H9 (cell line): ENCODE results near the gene ASTN2. TPM values are rescaled to one million over a fixed set of nuclear protein-coding genes. Genes with fewer than 3 reads are reported as not detected.

ENCODE experiments used
- DNase-seq: peaks from one replicate; pipeline ENCODE4 v3.0.0-alpha.2; 2017
- H2AFZ ChIP-seq: one replicate; pipeline ENCODE4 v1.6.1; 2013; ENCODE audit warnings: mild to moderate bottlenecking, low read length, control low read depth, moderate library complexity
- H2AK5ac ChIP-seq: 2 replicates; pipeline ENCODE4 v1.6.1; 2013; ENCODE audit warnings: low read length, control low read depth, mixed read lengths; ENCODE audit not compliant: insufficient read length
- H2BK120ac ChIP-seq: one replicate; pipeline ENCODE4 v1.6.1; 2013; ENCODE audit warnings: low read depth, mild to moderate bottlenecking, low read length, control low read depth, inconsistent platforms; ENCODE audit not compliant: poor library complexity, severe bottlenecking
- H2BK12ac ChIP-seq: 2 replicates; pipeline ENCODE4 v1.6.1; 2013; ENCODE audit warnings: low read length, control low read depth, mixed read lengths, low read depth; ENCODE audit not compliant: insufficient read length
- H2BK15ac ChIP-seq: 2 replicates; pipeline ENCODE4 v1.6.1; 2013; ENCODE audit warnings: low read depth, low read length, control low read depth
- H2BK20ac ChIP-seq: one replicate; pipeline ENCODE4 v1.6.1; 2013; ENCODE audit warnings: low read depth, mild to moderate bottlenecking, low read length, control low read depth, inconsistent platforms; ENCODE audit not compliant: poor library complexity, severe bottlenecking
- H2BK5ac ChIP-seq: 2 replicates; pipeline ENCODE4 v1.6.1; 2013; ENCODE audit warnings: low read length, control low read depth, mixed read lengths; ENCODE audit not compliant: insufficient read length
- H3K14ac ChIP-seq: 2 replicates; pipeline ENCODE4 v1.6.1; 2013; ENCODE audit warnings: low read length, control low read depth; ENCODE audit not compliant: insufficient read depth
- H3K18ac ChIP-seq: 2 replicates; pipeline ENCODE4 v1.6.1; 2013; ENCODE audit warnings: low read depth, mild to moderate bottlenecking, mixed read lengths, low read length, control low read depth; ENCODE audit not compliant: insufficient read length
- H3K23ac ChIP-seq: 2 replicates; pipeline ENCODE4 v1.6.1; 2013; ENCODE audit warnings: low read length, control low read depth, mixed read lengths, low read depth; ENCODE audit not compliant: insufficient read length
- H3K23me2 ChIP-seq: 2 replicates; pipeline ENCODE4 v1.6.1; 2013; ENCODE audit warnings: low read depth, mild to moderate bottlenecking, mixed read lengths, low read length, control low read depth; ENCODE audit not compliant: insufficient read length, poor library complexity, severe bottlenecking
- H3K27ac ChIP-seq: 2 replicates; pipeline ENCODE4 v1.5.1; 2013; ENCODE audit warnings: low read length, control low read depth, mixed read lengths, low read depth; ENCODE audit not compliant: insufficient read length
- H3K27me3 ChIP-seq: 2 replicates; pipeline ENCODE4 v1.6.1; 2013; ENCODE audit warnings: low read length, control low read depth, inconsistent platforms; ENCODE audit not compliant: insufficient read depth
- H3K4ac ChIP-seq: 2 replicates; pipeline ENCODE4 v1.6.1; 2013; ENCODE audit warnings: low read depth, mild to moderate bottlenecking, control low read depth, inconsistent platforms, low read length, moderate library complexity
- H3K4me1 ChIP-seq: 2 replicates; pipeline ENCODE4 v1.6.1; 2013; ENCODE audit warnings: low read length, control low read depth, inconsistent platforms; ENCODE audit not compliant: insufficient read depth
- H3K4me2 ChIP-seq: 2 replicates; pipeline ENCODE4 v1.6.1; 2013; ENCODE audit warnings: low read length, control low read depth, mixed read lengths; ENCODE audit not compliant: insufficient read length, insufficient read depth
- H3K56ac ChIP-seq: 2 replicates; pipeline ENCODE4 v1.6.1; 2013; ENCODE audit warnings: low read depth, mild to moderate bottlenecking, mixed read lengths, low read length, control low read depth; ENCODE audit not compliant: insufficient read length
- H3K79me1 ChIP-seq: 2 replicates; pipeline ENCODE4 v1.6.1; 2013; ENCODE audit warnings: low read depth, mild to moderate bottlenecking, moderate library complexity, low read length, control low read depth, inconsistent platforms; ENCODE audit not compliant: insufficient read depth, poor library complexity, severe bottlenecking
- H3K79me2 ChIP-seq: 2 replicates; pipeline ENCODE4 v1.6.1; 2013; ENCODE audit warnings: low read length, control low read depth, inconsistent platforms; ENCODE audit not compliant: insufficient read depth
- H3K9ac ChIP-seq: 2 replicates; pipeline ENCODE4 v1.6.1; 2013; ENCODE audit warnings: low read length, control low read depth, mixed read lengths; ENCODE audit not compliant: insufficient read length; ENCODE audit errors: extremely low read depth
- H3K9me3 ChIP-seq: one replicate; pipeline ENCODE4 v1.6.1; 2013; ENCODE audit warnings: low read depth, low read length, inconsistent platforms; ENCODE audit not compliant: control insufficient read depth
- H3T11ph ChIP-seq: one replicate; pipeline ENCODE4 v1.6.1; 2013; ENCODE audit warnings: mild to moderate bottlenecking, low read length, control low read depth, inconsistent platforms
- H4K20me1 ChIP-seq: one replicate; pipeline ENCODE4 v1.6.1; 2013; ENCODE audit not compliant: control insufficient read depth, insufficient read length, insufficient read depth
- H4K5ac ChIP-seq: 2 replicates; pipeline ENCODE4 v1.6.1; 2013; ENCODE audit warnings: low read depth, mild to moderate bottlenecking, mixed read lengths, low read length, control low read depth; ENCODE audit not compliant: insufficient read length
- H4K8ac ChIP-seq: replicated peaks from 2 replicates; pipeline ENCODE4 v1.6.1; 2013; ENCODE audit warnings: low read length, control low read depth, mixed read lengths, low read depth; ENCODE audit not compliant: insufficient read length
- H4K91ac ChIP-seq: 2 replicates; pipeline ENCODE4 v1.6.1; 2013; ENCODE audit warnings: low read depth, mild to moderate bottlenecking, moderate library complexity, mixed read lengths, low read length, control low read depth; ENCODE audit not compliant: insufficient read length
- H3K27ac Mint-ChIP-seq, 3 experiments: 2 replicates in 2 of 3; 3 replicates in 1 of 3; pipeline ENCODE4 v1.8.0; 2020 to 2021; ENCODE audit warnings: mixed read lengths in 3 of 3, mild to moderate bottlenecking in 1 of 3, moderate library complexity in 1 of 3
- H3K27me3 Mint-ChIP-seq: 2 replicates; pipeline ENCODE4 v1.8.0; 2021; ENCODE audit warnings: low read depth, mild to moderate bottlenecking, moderate library complexity, mixed read lengths
- H3K36me3 Mint-ChIP-seq, 3 experiments: 2 replicates in 2 of 3; 3 replicates in 1 of 3; pipeline ENCODE4 v1.8.0; 2020 to 2021; ENCODE audit warnings: low read depth in 3 of 3, mixed read lengths in 3 of 3; ENCODE audit not compliant: insufficient read depth in 1 of 3
- H3K4me1 Mint-ChIP-seq, 2 experiments: 2 replicates each; pipeline ENCODE4 v1.8.0; 2020; ENCODE audit warnings: mixed read lengths in 2 of 2
- H3K4me3 Mint-ChIP-seq, 2 experiments: 2 replicates in 1 of 2; 3 replicates in 1 of 2; pipeline ENCODE4 v1.8.0; 2020 to 2021; ENCODE audit warnings: mild to moderate bottlenecking in 2 of 2, mixed read lengths in 2 of 2, moderate library complexity in 1 of 2
- H3K9me3 Mint-ChIP-seq, 2 experiments: 2 replicates in 1 of 2; 3 replicates in 1 of 2; pipeline ENCODE4 v1.8.0; 2020; ENCODE audit warnings: mild to moderate bottlenecking in 2 of 2, mixed read lengths in 2 of 2, moderate library complexity in 1 of 2
- WGBS: extraction: QIAGEN DNeasy Blood & Tissue Kit; methylation state at CpG from one replicate; pipeline ENCODE4 v1.1.7; 2013; ENCODE audit warnings: missing lambda C conversion rate, low lambda C conversion rate, mixed read lengths; ENCODE audit not compliant: insufficient read length; ENCODE audit errors: extremely low coverage; 5-methylcytosine and 5-hydroxymethylcytosine counted together
- total RNA-seq: library from RNA; stranded (reverse); gene quantifications from 2 replicates; pipeline ENCODE4 v1.2.1, GENCODE V29; 2021
- TF ChIP-seq, protein P1 (sequence below): fragments of 200-600 bp; sonication (generic); conservative IDR thresholded peaks from 3 replicates; pipeline ENCODE4 v1.8.0; 2021; ENCODE audit warnings: antibody characterized with exemption, mild to moderate bottlenecking

Gene ASTN2
- total RNA-seq, 1 experiment from 2014 or later = 9.7 TPM

DNA sequence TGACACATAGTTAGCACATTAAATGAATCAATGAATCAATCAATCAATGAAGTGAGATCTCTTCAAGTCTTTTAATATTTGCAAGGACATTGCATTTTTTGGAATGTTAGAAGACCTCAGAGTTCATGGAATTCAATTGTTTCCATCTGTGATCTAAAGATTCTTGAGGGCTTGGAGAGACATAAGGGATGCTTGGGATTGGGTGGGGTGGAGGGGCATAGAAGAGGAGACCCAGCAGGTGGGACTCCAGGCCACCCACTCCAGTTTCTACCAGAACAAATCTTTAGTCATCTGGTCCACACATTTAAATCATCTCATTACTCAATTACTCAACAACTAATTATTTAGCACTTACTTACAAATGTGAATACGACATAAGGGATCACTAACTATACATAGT is 978.7 kb downstream of the ASTN2 start:
- Histone ChIP-seq H2BK12ac (no peak overlapping the region), H3K23ac (no peak overlapping the region), H3K23me2 (no peaks in the 10 kb centered on the region), H3K18ac (no peak overlapping the region), H2BK20ac (no peak overlapping the region), H3K79me2 (no peaks in the 10 kb centered on the region), H2BK120ac (no peak overlapping the region), H2BK15ac (no peak overlapping the region), H3K14ac (no peak overlapping the region), H3K9me3 (no peaks in the 10 kb centered on the region), H4K20me1 (no peaks in the 10 kb centered on the region), H4K8ac (no peak overlapping the region), H2BK5ac (no peak overlapping the region), H3K56ac (no peak overlapping the region), H3T11ph (no peak overlapping the region), H2AK5ac (no peak overlapping the region), H3K79me1 (no peaks in the 10 kb centered on the region), H3K27me3 (no peaks in the 10 kb centered on the region), H3K4ac (no peak overlapping the region), H3K4me1 (no peaks in the 10 kb centered on the region), H3K27ac (no peak overlapping the region), H3K9ac (no peak overlapping the region), H4K91ac (no peak overlapping the region), H3K4me2 (no peak overlapping the region), H2AFZ (no peak overlapping the region), H4K5ac (no peak overlapping the region)
- TF ChIP-seq, protein P1, sequence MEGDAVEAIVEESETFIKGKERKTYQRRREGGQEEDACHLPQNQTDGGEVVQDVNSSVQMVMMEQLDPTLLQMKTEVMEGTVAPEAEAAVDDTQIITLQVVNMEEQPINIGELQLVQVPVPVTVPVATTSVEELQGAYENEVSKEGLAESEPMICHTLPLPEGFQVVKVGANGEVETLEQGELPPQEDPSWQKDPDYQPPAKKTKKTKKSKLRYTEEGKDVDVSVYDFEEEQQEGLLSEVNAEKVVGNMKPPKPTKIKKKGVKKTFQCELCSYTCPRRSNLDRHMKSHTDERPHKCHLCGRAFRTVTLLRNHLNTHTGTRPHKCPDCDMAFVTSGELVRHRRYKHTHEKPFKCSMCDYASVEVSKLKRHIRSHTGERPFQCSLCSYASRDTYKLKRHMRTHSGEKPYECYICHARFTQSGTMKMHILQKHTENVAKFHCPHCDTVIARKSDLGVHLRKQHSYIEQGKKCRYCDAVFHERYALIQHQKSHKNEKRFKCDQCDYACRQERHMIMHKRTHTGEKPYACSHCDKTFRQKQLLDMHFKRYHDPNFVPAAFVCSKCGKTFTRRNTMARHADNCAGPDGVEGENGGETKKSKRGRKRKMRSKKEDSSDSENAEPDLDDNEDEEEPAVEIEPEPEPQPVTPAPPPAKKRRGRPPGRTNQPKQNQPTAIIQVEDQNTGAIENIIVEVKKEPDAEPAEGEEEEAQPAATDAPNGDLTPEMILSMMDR = no peak
- Mint-ChIP-seq H3K9me3 (no peaks in the 10 kb centered on the region), H3K4me1 (peaks cover 5 to 6% of the 10 kb centered on the region in 2 experiments), H3K27ac (no peak overlapping the region), H3K27me3 (no peaks in the 10 kb centered on the region), H3K36me3 (peaks cover 2 to 10% (median 10%) of the 10 kb centered on the region in 3 experiments; a peak in 4 of 7 replicates), H3K4me3 (no peak overlapping the region)
- WGBS = 100% methylated on average over 1 of the region's 1 CpG
- no peak for DNase-seq
